ENCODE measurements around the gene PRF1. TPM values are rescaled to one million over a fixed set of nuclear protein-coding genes. Genes with fewer than 3 reads are reported as not detected.

Gene PRF1
- total and polyA plus RNA-seq, 2 experiments from 2014 or later = not detected

GRCh38 chr10:70629338-70629737, 26.8 kb upstream of the PRF1 start:
- no peaks in the 10 kb centered on the region for H4K20me1 ChIP-seq (ENCODE audit: insufficient read depth, poor library complexity, severe bottlenecking)
- H3K4me1 ChIP-seq (ENCODE audit: insufficient read depth) = no peaks in the 10 kb centered on the region
- no peaks in the 10 kb centered on the region for H3K27me3 ChIP-seq
- no peaks in the 10 kb centered on the region for H3K9me2 ChIP-seq (replicated peaks; ENCODE audit: insufficient read depth)
- no peak overlapping the region for H3K27ac ChIP-seq
- TF ChIP-seq EZH2 (IDR thresholded peaks at IDR 0.05; ENCODE audit: borderline replicate concordance) (no peak), EZH2phosphoT487 (IDR thresholded peaks at IDR 0.05; ENCODE audit: low read depth, severe bottlenecking, unreplicated experiment) (no peak)
- TF ChIP-seq, protein P1, sequence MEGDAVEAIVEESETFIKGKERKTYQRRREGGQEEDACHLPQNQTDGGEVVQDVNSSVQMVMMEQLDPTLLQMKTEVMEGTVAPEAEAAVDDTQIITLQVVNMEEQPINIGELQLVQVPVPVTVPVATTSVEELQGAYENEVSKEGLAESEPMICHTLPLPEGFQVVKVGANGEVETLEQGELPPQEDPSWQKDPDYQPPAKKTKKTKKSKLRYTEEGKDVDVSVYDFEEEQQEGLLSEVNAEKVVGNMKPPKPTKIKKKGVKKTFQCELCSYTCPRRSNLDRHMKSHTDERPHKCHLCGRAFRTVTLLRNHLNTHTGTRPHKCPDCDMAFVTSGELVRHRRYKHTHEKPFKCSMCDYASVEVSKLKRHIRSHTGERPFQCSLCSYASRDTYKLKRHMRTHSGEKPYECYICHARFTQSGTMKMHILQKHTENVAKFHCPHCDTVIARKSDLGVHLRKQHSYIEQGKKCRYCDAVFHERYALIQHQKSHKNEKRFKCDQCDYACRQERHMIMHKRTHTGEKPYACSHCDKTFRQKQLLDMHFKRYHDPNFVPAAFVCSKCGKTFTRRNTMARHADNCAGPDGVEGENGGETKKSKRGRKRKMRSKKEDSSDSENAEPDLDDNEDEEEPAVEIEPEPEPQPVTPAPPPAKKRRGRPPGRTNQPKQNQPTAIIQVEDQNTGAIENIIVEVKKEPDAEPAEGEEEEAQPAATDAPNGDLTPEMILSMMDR (IDR thresholded peaks at IDR 0.05; ENCODE audit: poor library complexity) = no peak
- H3K36me3 ChIP-seq (replicated peaks; ENCODE audit: insufficient read depth, low read depth) = no peaks in the 10 kb centered on the region
- DNase-seq (ENCODE audit: low spot score) = no peak
- no peak overlapping the region for H3K4me2 ChIP-seq
- H3K9me3 ChIP-seq (ENCODE audit: low read depth) = no peaks in the 10 kb centered on the region
- H2AFZ ChIP-seq = no peak overlapping the region
- H3K4me3 ChIP-seq = no peak overlapping the region
- H3K79me2 ChIP-seq = no peaks in the 10 kb centered on the region
- 56% methylated on average over 1 of the region's 1 CpG for WGBS (ENCODE audit: low lambda C conversion rate, missing lambda C conversion rate)

- TF ChIP-seq EZH2 (IDR thresholded peaks at IDR 0.05; ENCODE audit: borderline replicate concordance) (no peak), EZH2phosphoT487 (IDR thresholded peaks at IDR 0.05; ENCODE audit: low read depth, severe bottlenecking, unreplicated experiment) (no peak)
- no peaks in the 10 kb centered on the region for H3K9me3 ChIP-seq (ENCODE audit: low read depth)
- DNase-seq (ENCODE audit: low spot score) = no peak
- no peaks in the 10 kb centered on the region for H4K20me1 ChIP-seq (ENCODE audit: insufficient read depth, poor library complexity, severe bottlenecking)
- H2AFZ ChIP-seq = no peak overlapping the region
- H3K27ac ChIP-seq = no peak overlapping the region
- H3K4me1 ChIP-seq (ENCODE audit: insufficient read depth) = no peaks in the 10 kb centered on the region
- no peaks in the 10 kb centered on the region for H3K9me2 ChIP-seq (replicated peaks; ENCODE audit: insufficient read depth)
- H3K79me2 ChIP-seq = no peaks in the 10 kb centered on the region
- no peaks in the 10 kb centered on the region for H3K36me3 ChIP-seq (replicated peaks; ENCODE audit: insufficient read depth, low read depth)
- H3K27me3 ChIP-seq = no peaks in the 10 kb centered on the region
- H3K4me3 ChIP-seq = no peak overlapping the region
- H3K4me2 ChIP-seq = no peak overlapping the region
Observed at GRCh38 chr10:70626056-70626455, 23.5 kb upstream of the PRF1 start.

DNA sequence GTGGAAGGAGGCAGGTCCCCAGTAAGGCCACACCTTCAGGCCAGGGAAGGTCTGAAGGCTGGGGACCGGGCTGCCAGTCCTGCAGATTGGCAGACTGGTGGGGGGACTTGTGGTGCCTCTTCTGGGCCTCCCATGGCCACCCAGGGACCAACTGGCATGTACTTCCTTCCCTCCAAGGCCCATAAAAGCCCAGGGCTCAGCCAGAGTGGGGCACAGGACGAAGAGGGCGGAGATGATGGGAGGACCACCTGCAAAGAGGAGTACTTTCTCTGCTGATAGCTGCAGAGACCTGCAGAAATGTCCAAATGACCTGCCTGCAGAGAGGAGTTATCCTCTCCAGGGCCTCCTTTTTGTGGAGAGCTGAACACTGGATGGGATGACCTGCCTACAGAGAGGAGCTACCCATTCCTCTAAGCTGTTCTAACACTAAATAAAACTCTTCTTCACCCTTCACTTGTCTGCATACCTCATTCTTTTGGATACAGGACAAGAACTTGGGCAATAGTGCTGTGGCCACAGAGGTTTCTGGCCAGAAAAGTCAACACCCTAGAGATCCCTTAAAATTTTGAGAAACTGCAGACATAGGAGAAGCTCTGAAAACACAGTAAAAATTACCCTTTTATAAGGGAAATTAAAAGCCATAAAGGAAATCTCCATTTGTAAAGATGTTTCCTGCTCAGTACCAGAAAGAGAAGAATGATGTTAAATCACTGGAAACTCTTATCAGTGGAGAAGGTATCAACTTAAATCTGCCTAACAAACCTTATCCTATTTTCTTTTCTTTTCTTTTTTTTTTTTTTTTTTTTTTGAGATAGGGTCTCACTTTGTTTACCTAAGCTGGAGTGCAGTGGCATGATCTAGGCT, 20.7 kb upstream of the PRF1 start:
- Histone ChIP-seq H3K9me2 (replicated peaks; ENCODE audit: insufficient read depth) (no peaks in the 10 kb centered on the region), H2AFZ (no peak overlapping the region), H3K79me2 (no peaks in the 10 kb centered on the region), H3K9me3 (ENCODE audit: low read depth) (no peaks in the 10 kb centered on the region), H3K4me3 (no peak overlapping the region), H3K27me3 (no peaks in the 10 kb centered on the region), H3K27ac (no peak overlapping the region), H3K4me2 (no peak overlapping the region), H3K36me3 (replicated peaks; ENCODE audit: insufficient read depth, low read depth) (no peaks in the 10 kb centered on the region), H3K4me1 (ENCODE audit: insufficient read depth) (no peaks in the 10 kb centered on the region), H4K20me1 (ENCODE audit: insufficient read depth, poor library complexity, severe bottlenecking) (no peaks in the 10 kb centered on the region)
- no peak for DNase-seq (ENCODE audit: low spot score)
- TF ChIP-seq EZH2phosphoT487 (IDR thresholded peaks at IDR 0.05; ENCODE audit: low read depth, severe bottlenecking, unreplicated experiment) = no peak
- TF ChIP-seq EZH2 (IDR thresholded peaks at IDR 0.05; ENCODE audit: borderline replicate concordance) = no peak
- TF ChIP-seq, protein P1 (IDR thresholded peaks at IDR 0.05; ENCODE audit: poor library complexity) = no peak
- WGBS (ENCODE audit: low lambda C conversion rate, missing lambda C conversion rate) = 76% methylated on average over 3 of the region's 3 CpGs

GRCh38 chr10:70622541-70622940, 20.0 kb upstream of the PRF1 start:
- no peak overlapping the region for H3K4me3 ChIP-seq
- H3K36me3 ChIP-seq (replicated peaks; ENCODE audit: insufficient read depth, low read depth) = no peaks in the 10 kb centered on the region
- WGBS (ENCODE audit: low lambda C conversion rate, missing lambda C conversion rate) = 79% methylated on average over 3 of the region's 3 CpGs
- H3K4me1 ChIP-seq (ENCODE audit: insufficient read depth) = no peaks in the 10 kb centered on the region
- no peak for DNase-seq (ENCODE audit: low spot score)
- H3K27me3 ChIP-seq = no peaks in the 10 kb centered on the region
- no peak overlapping the region for H2AFZ ChIP-seq
- TF ChIP-seq, protein P1 (IDR thresholded peaks at IDR 0.05; ENCODE audit: poor library complexity) = no peak
- TF ChIP-seq EZH2 (IDR thresholded peaks at IDR 0.05; ENCODE audit: borderline replicate concordance) (no peak), EZH2phosphoT487 (IDR thresholded peaks at IDR 0.05; ENCODE audit: low read depth, severe bottlenecking, unreplicated experiment) (no peak)
- no peaks in the 10 kb centered on the region for H3K9me3 ChIP-seq (ENCODE audit: low read depth)
- no peaks in the 10 kb centered on the region for H3K9me2 ChIP-seq (replicated peaks; ENCODE audit: insufficient read depth)
- H3K4me2 ChIP-seq = no peak overlapping the region
- H4K20me1 ChIP-seq (ENCODE audit: insufficient read depth, poor library complexity, severe bottlenecking) = no peaks in the 10 kb centered on the region
- no peaks in the 10 kb centered on the region for H3K79me2 ChIP-seq
- H3K27ac ChIP-seq = no peak overlapping the region

Measured in hepatocyte (in vitro differentiated cells).